ENCODE data around the gene ZBTB20.

DNA sequence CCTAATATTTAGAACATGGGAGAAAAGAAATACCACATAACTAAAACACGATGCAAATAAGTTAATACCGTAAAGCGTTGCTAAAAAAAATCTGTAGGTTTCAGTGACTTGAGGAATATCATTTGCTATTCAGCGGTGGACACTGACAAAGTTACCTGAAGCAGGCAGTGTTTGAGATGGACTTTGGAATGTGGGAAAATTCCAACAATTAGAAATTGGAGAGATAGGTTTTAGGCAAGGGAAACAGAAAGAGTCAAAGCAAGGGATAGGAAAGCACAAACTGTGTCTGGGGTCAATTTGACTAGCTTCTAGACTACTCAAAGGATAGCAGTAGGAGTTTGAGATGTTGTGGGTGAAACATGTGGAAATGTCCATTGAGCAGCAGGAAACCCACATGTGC is 680.3 kb downstream of the ZBTB20 start:
- TF ChIP-seq EZH2 (IDR thresholded peaks at IDR 0.05; ENCODE audit: low read length, unreplicated experiment) (no peak), EZH2phosphoT487 (IDR thresholded peaks at IDR 0.05; ENCODE audit: borderline replicate concordance, low read length) (no peak)
- TF ChIP-seq, protein P1, sequence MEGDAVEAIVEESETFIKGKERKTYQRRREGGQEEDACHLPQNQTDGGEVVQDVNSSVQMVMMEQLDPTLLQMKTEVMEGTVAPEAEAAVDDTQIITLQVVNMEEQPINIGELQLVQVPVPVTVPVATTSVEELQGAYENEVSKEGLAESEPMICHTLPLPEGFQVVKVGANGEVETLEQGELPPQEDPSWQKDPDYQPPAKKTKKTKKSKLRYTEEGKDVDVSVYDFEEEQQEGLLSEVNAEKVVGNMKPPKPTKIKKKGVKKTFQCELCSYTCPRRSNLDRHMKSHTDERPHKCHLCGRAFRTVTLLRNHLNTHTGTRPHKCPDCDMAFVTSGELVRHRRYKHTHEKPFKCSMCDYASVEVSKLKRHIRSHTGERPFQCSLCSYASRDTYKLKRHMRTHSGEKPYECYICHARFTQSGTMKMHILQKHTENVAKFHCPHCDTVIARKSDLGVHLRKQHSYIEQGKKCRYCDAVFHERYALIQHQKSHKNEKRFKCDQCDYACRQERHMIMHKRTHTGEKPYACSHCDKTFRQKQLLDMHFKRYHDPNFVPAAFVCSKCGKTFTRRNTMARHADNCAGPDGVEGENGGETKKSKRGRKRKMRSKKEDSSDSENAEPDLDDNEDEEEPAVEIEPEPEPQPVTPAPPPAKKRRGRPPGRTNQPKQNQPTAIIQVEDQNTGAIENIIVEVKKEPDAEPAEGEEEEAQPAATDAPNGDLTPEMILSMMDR (conservative IDR thresholded peaks at IDR 0.05; ENCODE audit: low read depth, low read length): no peak

Data from PC-3 (cell line).